ENCODE measurements around the gene ACTR1B. TPM values are rescaled to one million over a fixed set of nuclear protein-coding genes. Genes with fewer than 3 reads are reported as not detected.
"Not testable (repeated sequence)": the region's sequence is repeated elsewhere in the genome, so short reads cannot be mapped to it uniquely, and the experiment has no call there.

ACTR1B gene
- total RNA-seq, 2 donors from 2014 or later: 40.8 to 71.5 TPM

- peak overlapping the region; percentile 90 to 91 for H3K4me3 ChIP-seq
- no peak for TF ChIP-seq CTCF (IDR thresholded peaks at IDR 0.05)
- no peak for DNase-seq (ENCODE audit: low spot score)
- no peaks in the 10 kb centered on the region for H3K27me3 ChIP-seq
- H3K36me3 ChIP-seq: peaks cover 37% of the 10 kb centered on the region
- no peaks in the 10 kb centered on the region for H3K9me3 ChIP-seq
- peaks cover 0 to 20% of the 10 kb centered on the region in 2 donors for H3K4me1 ChIP-seq
- H3K27ac ChIP-seq: peak overlapping the region; percentile 93 to 94
Observed at GRCh38 chr2:97646977-97647376, 16.9 kb downstream of the ACTR1B start.

DNA sequence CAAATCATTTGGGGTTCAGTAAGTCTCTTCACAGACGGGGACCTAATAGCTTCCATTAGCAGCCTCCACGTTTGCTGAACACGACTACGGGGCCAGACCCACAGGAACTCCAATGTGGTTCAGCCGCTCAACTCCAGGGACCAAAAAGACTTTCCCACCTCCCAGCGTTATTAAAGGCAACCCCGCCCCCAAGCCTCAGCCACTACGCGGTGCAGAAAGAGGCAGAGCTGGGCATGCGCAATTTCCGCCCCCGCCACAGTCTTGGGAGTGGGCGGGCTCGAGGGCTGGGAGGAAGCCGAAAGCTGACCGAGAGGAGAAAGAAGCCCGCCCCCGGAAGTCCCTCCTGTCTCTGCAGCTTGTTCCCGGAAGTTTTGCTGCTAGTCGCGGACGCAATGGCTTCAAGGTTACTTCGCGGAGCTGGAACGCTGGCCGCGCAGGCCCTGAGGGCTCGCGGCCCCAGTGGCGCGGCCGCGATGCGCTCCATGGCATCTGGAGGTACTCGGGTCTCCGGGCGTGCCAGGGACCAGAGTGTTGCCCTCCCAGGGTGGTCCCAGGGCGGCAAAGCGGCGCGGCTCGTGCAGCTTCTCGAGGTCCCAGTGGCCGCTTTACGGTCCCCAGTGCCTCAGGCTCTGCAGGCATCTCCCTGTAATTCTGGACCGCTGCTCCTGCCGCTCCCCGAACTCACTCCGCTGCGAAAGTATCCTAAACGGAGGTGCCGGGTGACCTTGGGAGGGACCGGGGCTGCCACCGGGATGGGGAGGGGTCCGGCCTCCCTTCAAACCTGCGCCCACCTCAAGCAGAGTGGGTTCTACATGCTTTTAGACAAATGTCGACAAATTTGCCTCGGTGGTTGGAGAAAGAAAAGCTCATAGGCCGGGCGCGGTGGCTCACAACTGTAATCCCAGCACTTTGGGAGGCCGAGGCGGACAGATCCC is 17.9 kb downstream of the ACTR1B start, which contains the start of gene COX5B:
Gene COX5B, plus strand, starts transcription at position 368 of the 935 bp plus-strand sequence. Its CDS starts 25 bp downstream, at position 393.
- peak; percentile 99 for DNase-seq (ENCODE audit: low spot score)
- TF ChIP-seq CTCF (IDR thresholded peaks at IDR 0.05): no peak

GRCh38 chr2:97645112-97645694 is 18.6 kb downstream of the ACTR1B start:
- H3K27ac ChIP-seq: peak overlapping the region; percentile 93 to 94
- H3K36me3 ChIP-seq: peaks cover 30% of the 10 kb centered on the region
- peak overlapping the region; percentile 90 to 91 for H3K4me3 ChIP-seq
- DNase-seq (ENCODE audit: low spot score): no peak
- TF ChIP-seq CTCF (IDR thresholded peaks at IDR 0.05): no peak
- no peaks in the 10 kb centered on the region for H3K9me3 ChIP-seq
- peaks cover 0 to 20% of the 10 kb centered on the region in 2 donors for H3K4me1 ChIP-seq
- no peaks in the 10 kb centered on the region for H3K27me3 ChIP-seq

More for the DNA sequence above, 17.9 kb downstream of the ACTR1B start, which contains the start of gene COX5B:
- H3K27ac ChIP-seq: peak within 1 kb of the TSS; percentile 93 to 94
- no peaks in the 10 kb centered on the region for H3K27me3 ChIP-seq
- peaks cover 0 to 20% of the 10 kb centered on the region in 2 donors for H3K4me1 ChIP-seq
- H3K4me3 ChIP-seq: peak within 1 kb of the TSS; percentile 90 to 91
- no peaks in the 10 kb centered on the region for H3K9me3 ChIP-seq
- peaks cover 37% of the 10 kb centered on the region for H3K36me3 ChIP-seq

DNA sequence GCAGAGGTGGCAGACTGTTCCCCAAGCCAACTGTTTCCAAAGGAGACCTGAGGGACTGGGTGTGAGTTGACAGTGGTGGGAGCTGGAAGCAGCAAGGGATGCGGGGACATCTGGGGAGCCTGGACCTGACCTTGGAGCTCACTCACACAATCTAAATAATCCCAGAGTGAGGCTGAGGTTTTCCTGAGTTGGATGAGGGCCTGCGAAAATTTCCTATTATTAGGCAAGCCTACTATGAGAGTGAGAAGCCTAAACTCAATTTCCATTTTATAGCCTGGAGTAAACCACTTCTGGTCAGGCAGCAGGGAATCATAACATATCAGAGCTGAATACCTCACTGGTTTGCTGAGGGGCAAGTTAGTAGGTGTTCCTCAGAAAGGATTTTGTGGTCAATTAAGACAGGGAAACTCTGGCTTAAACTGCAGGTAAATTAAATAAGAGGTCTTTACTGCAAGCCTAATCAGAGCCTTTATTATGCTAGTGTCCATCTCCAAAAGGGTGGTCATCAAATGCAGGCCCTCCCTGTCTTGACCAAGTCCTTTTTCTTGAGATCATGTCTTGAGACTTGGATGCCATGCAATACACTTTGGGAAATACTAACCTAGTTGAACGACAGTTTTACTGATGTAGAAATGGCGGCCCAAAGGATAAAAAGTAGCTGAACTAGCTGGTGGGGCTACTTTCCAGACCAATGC is 19.7 kb downstream of the ACTR1B start:
- peak overlapping the region in 1 of 2 donors; percentile 93 for H3K27ac ChIP-seq
- no peak for TF ChIP-seq CTCF (IDR thresholded peaks at IDR 0.05)

DNA sequence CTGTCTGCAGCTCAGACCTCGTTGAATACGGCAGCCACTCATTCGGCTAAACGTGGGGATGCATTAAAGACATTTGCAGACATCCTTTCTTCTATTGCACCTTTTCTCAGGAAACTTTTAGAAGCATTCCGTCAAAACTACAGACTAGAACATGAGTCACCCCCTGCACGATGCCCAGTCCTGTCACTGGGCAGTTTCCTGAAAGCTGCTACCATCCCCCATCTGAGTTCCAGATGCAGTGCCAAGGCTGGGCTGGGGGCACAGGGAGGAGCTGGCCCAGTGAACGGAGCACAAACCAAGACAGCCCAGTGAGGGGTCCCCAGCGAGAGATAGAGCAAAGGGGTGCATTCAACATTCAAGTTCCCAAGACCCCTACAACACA is 37.8 kb downstream of the ACTR1B start:
- H3K36me3 ChIP-seq, H3K4me3 ChIP-seq, H3K27me3 ChIP-seq, H3K4me1 ChIP-seq, H3K27ac ChIP-seq, H3K9me3 ChIP-seq: not testable (repeated sequence)
- DNase-seq (ENCODE audit: low spot score): peak; percentile 18

More for the DNA sequence above, 19.7 kb downstream of the ACTR1B start:
- H3K9me3 ChIP-seq: no peaks in the 10 kb centered on the region
- no peak overlapping the region for H3K4me3 ChIP-seq
- H3K27me3 ChIP-seq: no peaks in the 10 kb centered on the region
- peaks cover 22% of the 10 kb centered on the region for H3K36me3 ChIP-seq
- peaks cover 0 to 20% of the 10 kb centered on the region in 2 donors for H3K4me1 ChIP-seq
- no peak for DNase-seq (ENCODE audit: low spot score)

GRCh38 chr2:97625354-97626048 is 38.3 kb downstream of the ACTR1B start:
- H3K36me3 ChIP-seq, H3K4me3 ChIP-seq, H3K27me3 ChIP-seq, H3K9me3 ChIP-seq, H3K4me1 ChIP-seq, H3K27ac ChIP-seq: not testable (repeated sequence)
- peak; percentile 5 for DNase-seq (ENCODE audit: low spot score)

- H3K36me3 ChIP-seq; H3K9me3 ChIP-seq; H3K4me1 ChIP-seq; DNase-seq (ENCODE audit: low spot score); H3K27me3 ChIP-seq; H3K27ac ChIP-seq; H3K4me3 ChIP-seq: not testable (repeated sequence)
Observed at GRCh38 chr2:97622976-97623375, 40.9 kb downstream of the ACTR1B start.

DNA sequence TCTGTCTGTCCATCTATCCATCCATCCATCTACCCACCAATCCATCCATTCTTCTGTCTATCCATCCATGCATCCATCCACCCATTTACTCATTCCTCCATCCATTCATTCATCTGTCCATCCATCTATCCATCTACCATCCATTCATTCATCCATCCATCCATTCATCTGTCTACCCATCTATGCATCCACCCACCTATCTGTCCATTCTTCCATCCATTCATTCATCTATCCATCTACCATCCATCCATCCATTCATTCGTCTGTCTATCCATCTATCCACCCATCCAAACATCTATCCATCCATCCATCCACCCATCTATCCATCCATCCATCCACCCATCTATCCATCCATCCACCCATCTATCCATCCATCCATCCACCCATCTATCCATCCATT is 43.4 kb downstream of the ACTR1B start:
- H3K27me3 ChIP-seq; H3K4me3 ChIP-seq; H3K9me3 ChIP-seq; DNase-seq (ENCODE audit: low spot score); H3K27ac ChIP-seq; H3K4me1 ChIP-seq; H3K36me3 ChIP-seq: not testable (repeated sequence)
